Testis (tissue), 3 donors: ENCODE measurements around the gene BGN. TPM values are rescaled to one million over a fixed set of nuclear protein-coding genes. Genes with fewer than 3 reads are reported as not detected.

Source experiments
- DNase-seq: peaks from one replicate; pipeline ENCODE4 v3.0.0-alpha.2; 2019
- H3K27ac ChIP-seq, 2 donors: fragments of 200-600 bp; sonication (generic); one replicate each; pipeline ENCODE4 v1.5.1; 2019
- H3K27me3 ChIP-seq: fragments of 200-600 bp; sonication (generic); one replicate; pipeline ENCODE4 v1.5.1; 2019
- H3K36me3 ChIP-seq: fragments of 200-600 bp; sonication (generic); one replicate; pipeline ENCODE4 v1.5.1; 2017; ENCODE audit warnings: low read depth; ENCODE audit errors: missing control alignments
- H3K4me1 ChIP-seq: fragments of 200-600 bp; sonication (generic); one replicate; pipeline ENCODE4 v1.5.1; 2019
- H3K4me3 ChIP-seq, 2 donors: fragments of 200-600 bp; sonication (generic); one replicate each; pipeline ENCODE4 v1.5.1; 2017 to 2019
- H3K9me3 ChIP-seq: fragments of 200-600 bp; sonication (generic); one replicate; pipeline ENCODE4 v1.5.1; 2017
- POLR2A ChIP-seq: fragments of 450-650 bp; IDR thresholded peaks from one replicate; pipeline ENCODE4 v1.6.1; 2017; ENCODE audit warnings: antibody characterized with exemption, mild to moderate bottlenecking, moderate library complexity
- WGBS, 2 donors: methylation state at CpG; one replicate each; pipeline ENCODE4 v1.1.5; 2018; 5-methylcytosine and 5-hydroxymethylcytosine counted together
- intact Hi-C: fragments of 100-400 bp; cut with DNase I; formaldehyde crosslinking; loops from one replicate; pipeline ENCODE4 v1.15.1; 2023; ENCODE audit warnings: low total_unique reads
- polyA plus RNA-seq: library from polyadenylated mRNA; stranded (reverse); fragments of 350-450 nt; fragmentation: Illumina TruSeq; extraction: RNeasy Lipid Tissue Mini Kit (QIAGEN cat#74804); gene quantifications from one replicate; pipeline ENCODE4 v1.2.3, GENCODE V29; 2014; ENCODE audit warnings: low read depth, low replicate concordance; ENCODE audit not compliant: insufficient read depth
- total RNA-seq, 2 donors: library from RNA; depleted of rRNA; stranded (reverse); fragments of >200 nt; gene quantifications; one replicate each; pipeline ENCODE4 v1.2.3, GENCODE V29; 2016
- TF ChIP-seq, protein P1 (sequence below), 3 experiments: fragments of 450-650 bp in 2 of 3; fragments of 200-600 bp in 1 of 3; sonication (generic) in 1 of 3; IDR thresholded peaks; one replicate each; pipeline ENCODE4 v1.5.1; 2016 to 2019; ENCODE audit warnings: antibody characterized with exemption in 3 of 3, mild to moderate bottlenecking in 2 of 3, moderate library complexity in 1 of 3

Gene BGN
- total and polyA plus RNA-seq, 3 donors from 2014 or later: 42.3 to 174 (median 76.5) TPM

DNA sequence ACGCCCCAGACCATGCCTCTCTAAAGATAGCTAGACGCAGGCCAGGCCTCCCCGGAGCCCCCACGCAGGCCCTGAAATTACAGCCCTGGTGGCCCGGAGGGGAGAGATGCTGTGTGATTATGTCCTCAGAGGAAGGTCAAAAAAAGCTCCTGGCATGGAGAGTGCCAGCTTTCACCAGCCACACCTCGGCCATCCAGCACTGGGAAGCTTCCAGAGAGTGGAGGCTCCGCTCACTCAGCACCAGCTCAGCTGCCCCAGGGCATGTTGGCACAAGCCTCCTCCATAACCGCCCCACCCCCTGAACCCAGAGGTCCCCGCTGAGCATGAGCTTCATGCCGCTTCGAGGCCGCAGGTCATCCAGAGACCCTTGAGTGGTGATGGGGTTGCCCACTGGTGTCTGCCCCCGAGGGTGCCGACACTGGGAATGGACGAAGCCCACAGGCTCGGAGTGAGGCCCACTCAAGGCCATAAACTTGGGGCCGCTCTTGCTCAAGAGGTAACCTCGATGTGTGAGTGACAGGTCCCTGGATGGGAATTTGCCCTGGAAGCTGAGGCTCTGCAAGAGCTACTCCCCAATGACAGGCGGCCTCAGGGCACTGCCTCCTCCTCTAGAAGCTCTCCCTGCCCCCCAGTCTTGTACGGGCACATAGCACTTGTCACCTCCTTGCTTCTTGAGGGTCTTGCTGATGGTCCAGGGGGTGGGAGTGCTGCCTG, 4.4 kb upstream of the BGN start:
- no peak for DNase-seq
- TF ChIP-seq POLR2A: no peak
- TF ChIP-seq, protein P1, sequence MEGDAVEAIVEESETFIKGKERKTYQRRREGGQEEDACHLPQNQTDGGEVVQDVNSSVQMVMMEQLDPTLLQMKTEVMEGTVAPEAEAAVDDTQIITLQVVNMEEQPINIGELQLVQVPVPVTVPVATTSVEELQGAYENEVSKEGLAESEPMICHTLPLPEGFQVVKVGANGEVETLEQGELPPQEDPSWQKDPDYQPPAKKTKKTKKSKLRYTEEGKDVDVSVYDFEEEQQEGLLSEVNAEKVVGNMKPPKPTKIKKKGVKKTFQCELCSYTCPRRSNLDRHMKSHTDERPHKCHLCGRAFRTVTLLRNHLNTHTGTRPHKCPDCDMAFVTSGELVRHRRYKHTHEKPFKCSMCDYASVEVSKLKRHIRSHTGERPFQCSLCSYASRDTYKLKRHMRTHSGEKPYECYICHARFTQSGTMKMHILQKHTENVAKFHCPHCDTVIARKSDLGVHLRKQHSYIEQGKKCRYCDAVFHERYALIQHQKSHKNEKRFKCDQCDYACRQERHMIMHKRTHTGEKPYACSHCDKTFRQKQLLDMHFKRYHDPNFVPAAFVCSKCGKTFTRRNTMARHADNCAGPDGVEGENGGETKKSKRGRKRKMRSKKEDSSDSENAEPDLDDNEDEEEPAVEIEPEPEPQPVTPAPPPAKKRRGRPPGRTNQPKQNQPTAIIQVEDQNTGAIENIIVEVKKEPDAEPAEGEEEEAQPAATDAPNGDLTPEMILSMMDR (IDR thresholded peaks at IDR 0.05): no peak
- 79 to 92% methylated on average over 2 to 13 of the region's 20 CpGs for WGBS, 2 donors
- H3K4me3 ChIP-seq: no peak overlapping the region
- intact Hi-C loops: no loop called here
- H3K27me3 ChIP-seq: no peaks in the 10 kb centered on the region
- no peaks in the 10 kb centered on the region for H3K36me3 ChIP-seq
- no peak overlapping the region for H3K27ac ChIP-seq
- peaks cover 3% of the 10 kb centered on the region for H3K4me1 ChIP-seq
- no peaks in the 10 kb centered on the region for H3K9me3 ChIP-seq

DNA sequence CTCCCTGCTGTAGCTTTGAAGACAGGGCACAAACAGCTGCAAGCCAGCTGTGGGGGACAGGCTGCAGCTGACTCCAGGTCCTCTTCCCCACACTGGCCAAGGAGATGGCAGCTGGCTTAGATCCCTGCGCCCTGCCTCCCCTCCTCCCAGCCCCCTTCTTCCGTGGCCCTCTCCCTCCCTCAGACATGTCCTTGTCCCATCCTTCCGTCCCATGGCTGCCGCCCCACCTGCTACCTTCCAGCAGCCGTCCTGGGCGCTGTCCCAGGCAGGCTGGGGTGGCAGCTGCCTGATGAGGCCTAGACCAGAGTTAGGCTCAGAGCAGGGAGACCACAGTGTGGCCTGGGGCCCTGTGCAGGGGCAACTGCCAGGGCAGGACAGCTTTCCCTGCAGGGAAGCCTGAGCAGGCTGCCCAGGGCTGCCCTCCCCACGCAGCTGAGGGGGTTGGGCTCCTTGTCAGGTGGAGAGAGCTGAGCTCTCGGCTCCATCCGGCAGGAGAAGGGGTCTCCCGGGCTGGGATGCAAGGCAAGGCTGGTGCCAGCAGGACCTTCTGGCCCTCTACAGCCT, 3.3 kb upstream of the BGN start:
- Histone ChIP-seq H3K4me3 (no peak overlapping the region), H3K9me3 (no peaks in the 10 kb centered on the region), H3K36me3 (no peaks in the 10 kb centered on the region), H3K4me1 (peaks cover 3% of the 10 kb centered on the region), H3K27me3 (no peaks in the 10 kb centered on the region), H3K27ac (no peak overlapping the region)
- TF ChIP-seq, protein P1 (IDR thresholded peaks at IDR 0.05): no peak
- TF ChIP-seq POLR2A: no peak
- intact Hi-C loops: no loop called here
- WGBS, 2 donors: 20 to 67% methylated on average over 1 to 9 of the region's 10 CpGs
- no peak for DNase-seq

DNA sequence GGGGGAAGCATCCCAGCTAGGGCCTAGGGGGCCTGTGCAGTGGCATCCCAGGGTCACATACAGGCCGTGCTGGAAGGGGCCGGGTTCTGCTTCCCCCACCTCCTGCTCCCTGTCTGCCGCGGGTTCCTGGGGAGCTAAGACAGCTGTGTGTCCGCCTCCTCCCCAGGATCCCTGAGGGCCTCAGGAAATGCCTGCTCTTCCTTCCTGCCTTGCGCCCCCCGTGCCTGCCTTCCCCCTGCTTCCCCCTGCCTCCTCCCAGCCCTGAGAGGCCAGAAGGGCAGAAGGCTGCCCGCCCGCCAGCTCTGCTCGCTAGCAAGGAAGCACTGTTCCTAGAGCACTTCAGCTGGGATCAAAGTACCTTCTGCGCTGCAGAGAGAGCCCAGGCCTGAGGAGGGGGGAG, 2.9 kb upstream of the BGN start:
- Histone ChIP-seq H3K27ac (no peak overlapping the region), H3K27me3 (no peaks in the 10 kb centered on the region), H3K9me3 (no peaks in the 10 kb centered on the region), H3K4me1 (peaks cover 3% of the 10 kb centered on the region), H3K4me3 (no peak overlapping the region), H3K36me3 (no peaks in the 10 kb centered on the region)
- DNase-seq: no peak
- 60% methylated on average over 11 of the region's 11 CpGs; no CpG with 5 or more reads in 1 of the 2 donors for WGBS, 2 donors
- intact Hi-C loops: no loop called here
- TF ChIP-seq POLR2A: no peak
- TF ChIP-seq, protein P1 (IDR thresholded peaks at IDR 0.05): no peak

DNA sequence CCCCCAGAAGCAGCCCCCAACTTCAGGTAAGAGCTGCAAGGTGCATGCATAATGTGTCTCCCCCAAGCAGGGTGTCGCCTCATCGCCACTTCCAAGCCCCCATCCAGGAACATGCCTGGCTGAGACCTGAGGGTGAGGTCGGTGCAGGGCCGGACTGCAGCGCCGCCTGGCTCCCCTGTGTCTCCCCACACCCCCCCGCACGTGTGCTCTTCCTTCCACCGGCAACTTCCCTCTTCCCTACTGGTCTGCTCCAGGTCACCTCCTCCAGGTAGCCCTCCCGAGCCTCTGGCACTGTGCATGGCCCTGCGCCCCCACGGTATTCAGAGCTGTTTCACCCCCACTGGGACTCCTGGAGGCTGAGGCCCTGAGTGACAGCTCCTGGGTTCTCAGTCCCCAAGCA, 2.2 kb upstream of the BGN start:
- peaks cover 3% of the 10 kb centered on the region for H3K4me1 ChIP-seq
- no peak for DNase-seq
- intact Hi-C loops: no loop called here
- 88% methylated on average over 5 to 11 of the region's 12 CpGs for WGBS, 2 donors
- no peaks in the 10 kb centered on the region for H3K9me3 ChIP-seq
- no peaks in the 10 kb centered on the region for H3K36me3 ChIP-seq
- no peaks in the 10 kb centered on the region for H3K27me3 ChIP-seq
- no peak overlapping the region for H3K4me3 ChIP-seq
- H3K27ac ChIP-seq: no peak overlapping the region
- TF ChIP-seq, protein P1 (IDR thresholded peaks at IDR 0.05): no peak
- no peak for TF ChIP-seq POLR2A

DNA sequence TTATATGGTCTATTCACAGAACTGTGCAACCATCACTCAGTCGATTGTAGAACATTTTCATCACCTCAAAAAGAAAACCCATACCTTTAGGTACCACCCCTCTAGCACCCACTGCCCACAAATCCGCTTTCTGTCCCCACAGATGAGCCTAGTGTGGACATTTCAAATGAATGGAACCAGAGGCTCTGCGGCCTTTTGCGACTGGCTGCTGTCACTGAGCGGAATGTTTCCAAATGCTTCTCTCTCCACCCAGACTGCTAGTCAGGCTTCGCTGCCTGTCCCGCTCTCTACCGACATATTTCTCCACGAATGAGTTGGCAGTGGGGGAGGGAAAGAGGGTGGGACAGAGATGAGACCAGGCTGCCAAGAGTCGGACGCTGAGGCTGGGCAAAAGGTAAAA, 1.7 kb upstream of the BGN start:
- H3K4me1 ChIP-seq: peaks cover under 1% of the 10 kb centered on the region
- no peak for TF ChIP-seq POLR2A
- TF ChIP-seq, protein P1 (IDR thresholded peaks at IDR 0.05): no peak
- DNase-seq: no peak
- no peaks in the 10 kb centered on the region for H3K9me3 ChIP-seq
- no peak overlapping the region for H3K4me3 ChIP-seq
- no peaks in the 10 kb centered on the region for H3K36me3 ChIP-seq
- no peak overlapping the region for H3K27ac ChIP-seq
- intact Hi-C loops: no loop called here
- H3K27me3 ChIP-seq: no peaks in the 10 kb centered on the region
- 90 to 100% methylated on average over 3 to 11 of the region's 11 CpGs for WGBS, 2 donors
